GM23338 (cell line): ENCODE results near the gene GPR152.

Source experiments
- CREB1 ChIP-seq: fragments of 250-450 bp; sonication (Bioruptor Pico); IDR thresholded peaks from 2 replicates; pipeline ENCODE4 v1.5.0; 2020; ENCODE audit warnings: low read depth, mild to moderate bottlenecking, moderate library complexity
- EZH2 ChIP-seq: fragments of 200-600 bp; sonication (generic); IDR thresholded peaks from one replicate; pipeline ENCODE4 v1.8.0; 2017; ENCODE audit warnings: antibody characterized with exemption, mild to moderate bottlenecking, low read depth; ENCODE audit not compliant: unreplicated experiment
- EZH2phosphoT487 ChIP-seq: fragments of 200-600 bp; sonication (generic); IDR thresholded peaks from one replicate; pipeline ENCODE4 v1.8.1; 2018; ENCODE audit warnings: antibody characterized with exemption; ENCODE audit not compliant: unreplicated experiment
- JUNB ChIP-seq: IDR thresholded peaks from one replicate; pipeline ENCODE4 v1.6.1; 2016; ENCODE audit warnings: antibody characterized with exemption; ENCODE audit not compliant: unreplicated experiment
- ZNF331 ChIP-seq: fragments of 250-450 bp; sonication (Bioruptor Pico); IDR thresholded peaks from 2 replicates; pipeline ENCODE4 v1.5.0; 2020; ENCODE audit warnings: low read depth, mild to moderate bottlenecking, moderate library complexity
- TF ChIP-seq, protein P1 (sequence below), 2 experiments: fragments of 200-600 bp in 1 of 2; sonication (generic) in 1 of 2; conservative IDR thresholded peaks; 2 replicates each; pipeline versions ENCODE4 v1.5.1 to v1.6.1; 2016 to 2017; ENCODE audit warnings: antibody characterized with exemption in 2 of 2, low read depth in 2 of 2, mild to moderate bottlenecking in 2 of 2, moderate library complexity in 1 of 2
- TF ChIP-seq, protein P2 (sequence below): IDR thresholded peaks from 2 replicates; pipeline ENCODE4 v1.6.1; 2016; ENCODE audit warnings: antibody characterized with exemption
- TF ChIP-seq, protein P3 (sequence below): IDR thresholded peaks from one replicate; pipeline ENCODE4 v1.6.1; 2018; ENCODE audit warnings: antibody characterized with exemption; ENCODE audit not compliant: unreplicated experiment

DNA sequence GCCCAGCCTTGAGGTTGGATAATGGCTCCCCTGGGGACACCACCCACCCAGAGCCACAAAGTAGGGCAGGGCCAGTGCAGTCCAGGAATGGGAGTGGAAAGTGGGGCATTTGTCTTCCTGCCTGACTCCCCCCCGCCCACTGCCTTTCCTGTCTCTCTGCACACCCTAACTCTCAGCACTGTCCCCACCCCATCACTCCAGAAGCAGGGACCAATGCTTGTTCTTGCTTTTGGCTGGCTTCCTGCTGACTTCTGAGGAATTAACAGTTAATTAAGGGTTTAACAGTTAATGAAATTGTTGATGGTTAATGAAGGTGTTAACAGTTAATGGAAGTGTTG, 47.9 kb upstream of the GPR152 start:
- TF ChIP-seq, protein P1, sequence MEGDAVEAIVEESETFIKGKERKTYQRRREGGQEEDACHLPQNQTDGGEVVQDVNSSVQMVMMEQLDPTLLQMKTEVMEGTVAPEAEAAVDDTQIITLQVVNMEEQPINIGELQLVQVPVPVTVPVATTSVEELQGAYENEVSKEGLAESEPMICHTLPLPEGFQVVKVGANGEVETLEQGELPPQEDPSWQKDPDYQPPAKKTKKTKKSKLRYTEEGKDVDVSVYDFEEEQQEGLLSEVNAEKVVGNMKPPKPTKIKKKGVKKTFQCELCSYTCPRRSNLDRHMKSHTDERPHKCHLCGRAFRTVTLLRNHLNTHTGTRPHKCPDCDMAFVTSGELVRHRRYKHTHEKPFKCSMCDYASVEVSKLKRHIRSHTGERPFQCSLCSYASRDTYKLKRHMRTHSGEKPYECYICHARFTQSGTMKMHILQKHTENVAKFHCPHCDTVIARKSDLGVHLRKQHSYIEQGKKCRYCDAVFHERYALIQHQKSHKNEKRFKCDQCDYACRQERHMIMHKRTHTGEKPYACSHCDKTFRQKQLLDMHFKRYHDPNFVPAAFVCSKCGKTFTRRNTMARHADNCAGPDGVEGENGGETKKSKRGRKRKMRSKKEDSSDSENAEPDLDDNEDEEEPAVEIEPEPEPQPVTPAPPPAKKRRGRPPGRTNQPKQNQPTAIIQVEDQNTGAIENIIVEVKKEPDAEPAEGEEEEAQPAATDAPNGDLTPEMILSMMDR (conservative IDR thresholded peaks at IDR 0.05; ENCODE audit: low read depth in 2 of 2) = no peak
- TF ChIP-seq JUNB (no peak), EZH2 (no peak), ZNF331 (no peak), EZH2phosphoT487 (no peak), CREB1 (CRISPR knock-in tag) (no peak)
- TF ChIP-seq, protein P2, sequence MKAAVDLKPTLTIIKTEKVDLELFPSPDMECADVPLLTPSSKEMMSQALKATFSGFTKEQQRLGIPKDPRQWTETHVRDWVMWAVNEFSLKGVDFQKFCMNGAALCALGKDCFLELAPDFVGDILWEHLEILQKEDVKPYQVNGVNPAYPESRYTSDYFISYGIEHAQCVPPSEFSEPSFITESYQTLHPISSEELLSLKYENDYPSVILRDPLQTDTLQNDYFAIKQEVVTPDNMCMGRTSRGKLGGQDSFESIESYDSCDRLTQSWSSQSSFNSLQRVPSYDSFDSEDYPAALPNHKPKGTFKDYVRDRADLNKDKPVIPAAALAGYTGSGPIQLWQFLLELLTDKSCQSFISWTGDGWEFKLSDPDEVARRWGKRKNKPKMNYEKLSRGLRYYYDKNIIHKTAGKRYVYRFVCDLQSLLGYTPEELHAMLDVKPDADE = no peak
- TF ChIP-seq, protein P3, sequence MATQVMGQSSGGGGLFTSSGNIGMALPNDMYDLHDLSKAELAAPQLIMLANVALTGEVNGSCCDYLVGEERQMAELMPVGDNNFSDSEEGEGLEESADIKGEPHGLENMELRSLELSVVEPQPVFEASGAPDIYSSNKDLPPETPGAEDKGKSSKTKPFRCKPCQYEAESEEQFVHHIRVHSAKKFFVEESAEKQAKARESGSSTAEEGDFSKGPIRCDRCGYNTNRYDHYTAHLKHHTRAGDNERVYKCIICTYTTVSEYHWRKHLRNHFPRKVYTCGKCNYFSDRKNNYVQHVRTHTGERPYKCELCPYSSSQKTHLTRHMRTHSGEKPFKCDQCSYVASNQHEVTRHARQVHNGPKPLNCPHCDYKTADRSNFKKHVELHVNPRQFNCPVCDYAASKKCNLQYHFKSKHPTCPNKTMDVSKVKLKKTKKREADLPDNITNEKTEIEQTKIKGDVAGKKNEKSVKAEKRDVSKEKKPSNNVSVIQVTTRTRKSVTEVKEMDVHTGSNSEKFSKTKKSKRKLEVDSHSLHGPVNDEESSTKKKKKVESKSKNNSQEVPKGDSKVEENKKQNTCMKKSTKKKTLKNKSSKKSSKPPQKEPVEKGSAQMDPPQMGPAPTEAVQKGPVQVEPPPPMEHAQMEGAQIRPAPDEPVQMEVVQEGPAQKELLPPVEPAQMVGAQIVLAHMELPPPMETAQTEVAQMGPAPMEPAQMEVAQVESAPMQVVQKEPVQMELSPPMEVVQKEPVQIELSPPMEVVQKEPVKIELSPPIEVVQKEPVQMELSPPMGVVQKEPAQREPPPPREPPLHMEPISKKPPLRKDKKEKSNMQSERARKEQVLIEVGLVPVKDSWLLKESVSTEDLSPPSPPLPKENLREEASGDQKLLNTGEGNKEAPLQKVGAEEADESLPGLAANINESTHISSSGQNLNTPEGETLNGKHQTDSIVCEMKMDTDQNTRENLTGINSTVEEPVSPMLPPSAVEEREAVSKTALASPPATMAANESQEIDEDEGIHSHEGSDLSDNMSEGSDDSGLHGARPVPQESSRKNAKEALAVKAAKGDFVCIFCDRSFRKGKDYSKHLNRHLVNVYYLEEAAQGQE = no peak
